ENCODE measurements around the gene OR2T1. TPM values are rescaled to one million over a fixed set of nuclear protein-coding genes. Genes with fewer than 3 reads are reported as not detected.
"Not testable (repeated sequence)": the region's sequence is repeated elsewhere in the genome, so short reads cannot be mapped to it uniquely, and the experiment has no call there.

The OR2T1 gene
- total RNA-seq, 2 experiments from 2014 or later: not detected

- CTCF ChIA-PET: no interaction called here
- peaks cover 10% of the 10 kb centered on the region for H3K9me3 Mint-ChIP-seq (ENCODE audit: low read depth)
- intact Hi-C loops (cut with DNase I, micrococcal nuclease): no loop called here
- H3K4me3 Mint-ChIP-seq: no peak overlapping the region
- no peaks in the 10 kb centered on the region for H3K27me3 Mint-ChIP-seq
- no peak for DNase-seq
- ATAC-seq: no peak
- H3K27ac Mint-ChIP-seq: no peak overlapping the region
- no peaks in the 10 kb centered on the region for H3K4me1 Mint-ChIP-seq
- no peaks in the 10 kb centered on the region for H3K36me3 Mint-ChIP-seq (ENCODE audit: low read depth)
- POLR2A ChIA-PET: no interaction called here
These were observed 4.2 kb downstream of the OR2T1 start for GRCh38 chr1:248406721-248407692.

- Mint-ChIP-seq H3K27ac (no peak overlapping the region), H3K27me3 (no peaks in the 10 kb centered on the region), H3K4me1 (peaks cover 22% of the 10 kb centered on the region), H3K36me3 (ENCODE audit: low read depth) (peaks cover 6% of the 10 kb centered on the region), H3K9me3 (ENCODE audit: low read depth) (peaks cover 6% of the 10 kb centered on the region), H3K4me3 (no peak overlapping the region)
- ChIA-PET POLR2A (no interaction called here), CTCF (no interaction called here)
- no peak for DNase-seq
- ATAC-seq: no peak
- intact Hi-C loops (cut with DNase I, micrococcal nuclease): no loop called here
These were observed 13.4 kb downstream of the OR2T1 start for GRCh38 chr1:248416226-248416625.

- intact Hi-C loops (cut with DNase I, micrococcal nuclease): no loop called here
- Mint-ChIP-seq H3K27me3 (no peaks in the 10 kb centered on the region), H3K4me3 (no peak overlapping the region), H3K36me3 (ENCODE audit: low read depth) (peaks cover 7% of the 10 kb centered on the region), H3K9me3 (ENCODE audit: low read depth) (peaks cover 11% of the 10 kb centered on the region), H3K27ac (no peak overlapping the region), H3K4me1 (peaks cover 22% of the 10 kb centered on the region)
- DNase-seq (no peak), ATAC-seq (no peak)
- CTCF ChIA-PET: no interaction called here
- POLR2A ChIA-PET: no interaction called here
These were observed 15.0 kb downstream of the OR2T1 start for GRCh38 chr1:248417854-248418253.

- Mint-ChIP-seq H3K4me3 (no peak overlapping the region), H3K27ac (no peak overlapping the region), H3K27me3 (no peaks in the 10 kb centered on the region), H3K4me1 (peaks cover 18% of the 10 kb centered on the region), H3K36me3 (ENCODE audit: low read depth) (peaks cover 7% of the 10 kb centered on the region), H3K9me3 (ENCODE audit: low read depth) (peaks cover 11% of the 10 kb centered on the region)
- ChIA-PET POLR2A (no interaction called here), CTCF (no interaction called here)
- no peak for ATAC-seq
- no peak for DNase-seq
- intact Hi-C loops (cut with DNase I, micrococcal nuclease): no loop called here
These were observed 18.5 kb downstream of the OR2T1 start for GRCh38 chr1:248421384-248421783.

GRCh38 chr1:248427526-248428191 lies 24.8 kb downstream of the OR2T1 start:
- CTCF ChIA-PET; intact Hi-C loops (cut with DNase I, micrococcal nuclease); H3K9me3 Mint-ChIP-seq (ENCODE audit: low read depth): not testable (repeated sequence)

GRCh38 chr1:248428192-248428533 lies 25.3 kb downstream of the OR2T1 start:
- H3K9me3 Mint-ChIP-seq (ENCODE audit: low read depth); H3K4me1 Mint-ChIP-seq; H3K27ac Mint-ChIP-seq; H3K4me3 Mint-ChIP-seq; H3K27me3 Mint-ChIP-seq; CTCF ChIA-PET; H3K36me3 Mint-ChIP-seq (ENCODE audit: low read depth); ATAC-seq; intact Hi-C loops (cut with DNase I, micrococcal nuclease); POLR2A ChIA-PET; DNase-seq: not testable (repeated sequence)

More at GRCh38 chr1:248427526-248428191, 24.8 kb downstream of the OR2T1 start:
- H3K27ac Mint-ChIP-seq; H3K4me3 Mint-ChIP-seq; DNase-seq; H3K36me3 Mint-ChIP-seq (ENCODE audit: low read depth); POLR2A ChIA-PET; H3K4me1 Mint-ChIP-seq; H3K27me3 Mint-ChIP-seq; ATAC-seq: not testable (repeated sequence)

- CTCF ChIA-PET; H3K9me3 Mint-ChIP-seq (ENCODE audit: low read depth); H3K27ac Mint-ChIP-seq; ATAC-seq; DNase-seq; H3K4me1 Mint-ChIP-seq; POLR2A ChIA-PET; H3K4me3 Mint-ChIP-seq; H3K27me3 Mint-ChIP-seq; H3K36me3 Mint-ChIP-seq (ENCODE audit: low read depth): not testable (repeated sequence)
- intact Hi-C loops (cut with DNase I, micrococcal nuclease): loop anchor here in 1 of 2 experiments (5.0 kb wide), 1 partner anchor 226 kb away; the partner anchor contains the start of gene OR2T27
These were observed 28.8 kb downstream of the OR2T1 start for GRCh38 chr1:248431683-248432082.

GRCh38 chr1:248432201-248432600 lies 29.4 kb downstream of the OR2T1 start:
- H3K9me3 Mint-ChIP-seq (ENCODE audit: low read depth); H3K27ac Mint-ChIP-seq; H3K27me3 Mint-ChIP-seq; ATAC-seq; H3K4me1 Mint-ChIP-seq; DNase-seq; H3K36me3 Mint-ChIP-seq (ENCODE audit: low read depth); CTCF ChIA-PET; POLR2A ChIA-PET; H3K4me3 Mint-ChIP-seq: not testable (repeated sequence)
- intact Hi-C loops (cut with DNase I, micrococcal nuclease): loop anchor here in 1 of 2 experiments (5.0 kb wide), 1 partner anchor 225 kb away; the partner anchor contains the start of gene OR2T27

GRCh38 chr1:248433811-248434415 lies 31.1 kb downstream of the OR2T1 start:
- H3K36me3 Mint-ChIP-seq (ENCODE audit: low read depth); H3K9me3 Mint-ChIP-seq (ENCODE audit: low read depth); H3K27me3 Mint-ChIP-seq; ATAC-seq; H3K4me3 Mint-ChIP-seq; H3K27ac Mint-ChIP-seq; CTCF ChIA-PET; H3K4me1 Mint-ChIP-seq; POLR2A ChIA-PET; DNase-seq: not testable (repeated sequence)
- intact Hi-C loops (cut with DNase I, micrococcal nuclease): loop anchor here in 1 of 2 experiments (5.0 kb wide), 1 partner anchor 223 kb away; the partner anchor contains the start of gene OR2T27

GRCh38 chr1:248434913-248435312 lies 32.1 kb downstream of the OR2T1 start:
- H3K4me1 Mint-ChIP-seq; POLR2A ChIA-PET; H3K36me3 Mint-ChIP-seq (ENCODE audit: low read depth); DNase-seq; ATAC-seq; H3K27ac Mint-ChIP-seq; H3K9me3 Mint-ChIP-seq (ENCODE audit: low read depth); CTCF ChIA-PET; H3K4me3 Mint-ChIP-seq; H3K27me3 Mint-ChIP-seq: not testable (repeated sequence)
- intact Hi-C loops (cut with DNase I, micrococcal nuclease): loop anchor here in 1 of 2 experiments (5.0 kb wide), 1 partner anchor 222 kb away; the partner anchor contains the start of gene OR2T27

GRCh38 chr1:248436303-248436702 lies 33.5 kb downstream of the OR2T1 start:
- CTCF ChIA-PET; POLR2A ChIA-PET; H3K4me1 Mint-ChIP-seq; H3K27ac Mint-ChIP-seq; intact Hi-C loops (cut with DNase I, micrococcal nuclease); H3K36me3 Mint-ChIP-seq (ENCODE audit: low read depth); ATAC-seq; H3K27me3 Mint-ChIP-seq; H3K9me3 Mint-ChIP-seq (ENCODE audit: low read depth); H3K4me3 Mint-ChIP-seq; DNase-seq: not testable (repeated sequence)

Measured in activated CD4-positive, alpha-beta T cell treated with anti-CD3 and anti-CD28 coated beads for 36 hours (primary cell).